ENCODE measurements around the gene ETV5. TPM values are rescaled to one million over a fixed set of nuclear protein-coding genes. Genes with fewer than 3 reads are reported as not detected.

ETV5 gene
- total and polyA plus RNA-seq, 7 experiments from 2014 or later, result 0.56 to 2.3 (median 0.97) TPM; not detected in 3

DNA sequence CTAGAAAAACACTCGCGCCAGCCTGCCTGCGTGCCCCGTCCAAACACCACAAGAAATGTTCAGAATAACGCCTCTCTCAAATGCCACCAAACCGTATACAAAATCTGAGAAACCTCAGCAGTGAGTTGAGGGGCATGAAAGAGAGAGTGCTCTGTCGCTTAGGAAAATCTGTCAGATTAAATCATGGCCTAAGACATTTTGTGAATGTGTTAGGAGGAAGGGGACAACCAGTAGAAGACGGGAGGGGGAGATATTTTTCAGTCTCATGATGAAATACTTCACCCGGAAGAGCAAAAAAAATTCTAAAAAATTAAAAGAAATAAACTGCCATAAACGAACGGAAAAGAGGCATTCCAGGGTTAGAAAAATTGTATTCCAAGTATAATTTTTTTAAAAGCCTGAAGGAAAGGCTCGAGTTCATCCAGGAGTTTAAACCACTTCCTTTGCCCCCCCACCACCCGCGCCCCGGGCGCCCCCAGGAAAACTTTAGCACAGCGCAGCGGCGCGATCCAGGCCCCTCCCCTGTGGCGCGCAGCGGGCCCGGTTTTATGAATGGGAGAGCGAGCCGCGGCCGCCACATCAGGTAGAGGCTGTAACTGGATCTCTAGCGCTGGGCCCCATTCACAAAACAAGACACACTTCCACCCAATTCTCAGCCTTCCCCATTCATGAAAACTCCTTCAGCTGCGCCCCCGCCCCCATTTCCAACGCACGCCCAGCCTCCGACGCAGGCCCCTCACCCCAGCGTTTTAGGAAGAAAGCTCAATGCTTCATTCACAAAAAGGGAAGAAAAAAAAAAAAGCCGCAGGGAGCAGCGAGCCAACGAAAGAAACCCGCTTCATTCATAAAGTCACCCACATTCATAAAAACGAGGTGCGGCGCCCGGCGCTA lies 1.4 kb downstream of the ETV5 start:
- Histone ChIP-seq H3K27ac (ENCODE audit: low read depth, low read length) (no peak overlapping the region), H3K9me3 (ENCODE audit: control insufficient read depth in 2 of 3, low read length in 3 of 3) (no peaks in the 10 kb centered on the region), H3K27me3 (ENCODE audit: control insufficient read depth in 2 of 2, insufficient read depth in 2 of 2, low read length in 2 of 2) (peaks cover 22 to 54% of the 10 kb centered on the region in 2 donors), H3K36me3 (ENCODE audit: control insufficient read depth in 2 of 3, insufficient read depth in 3 of 3, low read length in 3 of 3) (no peaks in the 10 kb centered on the region), H3K4me3 (ENCODE audit: low read length) (peak overlapping the region; percentile 71), H3K4me1 (ENCODE audit: control insufficient read depth in 2 of 2, insufficient read depth in 2 of 2, low read length in 2 of 2) (peaks cover 23 to 35% of the 10 kb centered on the region in 2 donors)
- ATAC-seq (no peak), DNase-seq (peak in 8 of 9 donors; percentile 31 to 59 (median 42))
- peaks cover 78 to 87% (median 86%) of the 10 kb centered on the region in 5 donors for H3K27me3 Mint-ChIP-seq
- ChIA-PET CTCF (no interaction called here), POLR2A (no interaction called here)
- H3K4me3 Mint-ChIP-seq, result peak overlapping the region; percentile 85 to 94 (median 87)
- H3K36me3 Mint-ChIP-seq, result no peaks in the 10 kb centered on the region
- intact Hi-C loops (cut with micrococcal nuclease), result loop anchor here (2.0 to 10.0 kb wide), 14 partner anchors 41 to 719 kb away; partner anchors contain the start of genes SENP2 (in 2 of the 2), TBCCD1 (in 2 of the 2), TRA2B (in 2 of the 2) and EIF4A2 (in 1 of the 2)
- H3K27ac Mint-ChIP-seq, result peak overlapping the region in 2 of 9 donors; percentile 29 to 59
- H3K4me1 Mint-ChIP-seq, result peaks cover 34 to 38% (median 38%) of the 10 kb centered on the region in 7 donors
- peaks cover 0 to 5% (median 0%) of the 10 kb centered on the region in 11 donors for H3K9me3 Mint-ChIP-seq

DNA sequence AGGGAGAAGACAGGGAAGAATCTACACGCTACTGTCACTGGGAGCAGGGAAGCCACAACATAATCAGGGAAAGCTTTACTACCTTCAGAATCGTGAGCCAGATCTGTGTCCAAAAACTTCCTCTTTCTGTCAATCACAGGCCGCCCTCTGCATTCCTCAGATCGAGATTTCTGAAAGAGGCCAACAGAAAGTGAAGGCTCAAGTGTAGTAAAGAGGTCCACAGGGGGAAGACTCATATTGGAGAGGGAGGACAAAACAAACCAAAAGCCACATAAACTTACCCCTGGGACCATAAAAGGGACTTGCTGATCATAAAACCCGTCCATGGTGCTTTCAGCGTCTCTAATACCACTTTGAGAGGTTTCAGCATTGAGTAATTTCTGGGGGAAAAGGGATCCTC lies 3.3 kb downstream of the ETV5 start:
- H3K4me1 Mint-ChIP-seq, result peaks cover 28 to 33% (median 30%) of the 10 kb centered on the region in 7 donors
- no peaks in the 10 kb centered on the region for H3K36me3 Mint-ChIP-seq
- no peak overlapping the region for H3K4me3 Mint-ChIP-seq
- H3K9me3 ChIP-seq (ENCODE audit: control insufficient read depth in 2 of 3, low read length in 3 of 3), result no peaks in the 10 kb centered on the region
- H3K27me3 Mint-ChIP-seq, result peaks cover 66 to 82% (median 77%) of the 10 kb centered on the region in 5 donors
- H3K4me1 ChIP-seq (ENCODE audit: control insufficient read depth in 2 of 2, insufficient read depth in 2 of 2, low read length in 2 of 2), result peaks cover 23 to 29% of the 10 kb centered on the region in 2 donors
- no peaks in the 10 kb centered on the region for H3K36me3 ChIP-seq (ENCODE audit: control insufficient read depth in 2 of 3, insufficient read depth in 3 of 3, low read length in 3 of 3)
- H3K27me3 ChIP-seq (ENCODE audit: control insufficient read depth in 2 of 2, insufficient read depth in 2 of 2, low read length in 2 of 2), result peaks cover 17 to 46% of the 10 kb centered on the region in 2 donors
- CTCF ChIA-PET, result no interaction called here
- H3K9me3 Mint-ChIP-seq, result peaks cover 0 to 5% (median 0%) of the 10 kb centered on the region in 11 donors
- DNase-seq (no peak), ATAC-seq (no peak)
- H3K4me3 ChIP-seq (ENCODE audit: low read length), result no peak overlapping the region
- H3K27ac Mint-ChIP-seq, result no peak overlapping the region
- POLR2A ChIA-PET, result no interaction called here
- intact Hi-C loops (cut with micrococcal nuclease), result loop anchor here (5.0 to 10.0 kb wide), 7 partner anchors 47 to 677 kb away; partner anchors contain the start of genes SENP2 (in 2 of the 2), TBCCD1 (in 2 of the 2), EIF4A2 (in 1 of the 2) and TRA2B (in 1 of the 2)
- no peak overlapping the region for H3K27ac ChIP-seq (ENCODE audit: low read depth, low read length)

DNA sequence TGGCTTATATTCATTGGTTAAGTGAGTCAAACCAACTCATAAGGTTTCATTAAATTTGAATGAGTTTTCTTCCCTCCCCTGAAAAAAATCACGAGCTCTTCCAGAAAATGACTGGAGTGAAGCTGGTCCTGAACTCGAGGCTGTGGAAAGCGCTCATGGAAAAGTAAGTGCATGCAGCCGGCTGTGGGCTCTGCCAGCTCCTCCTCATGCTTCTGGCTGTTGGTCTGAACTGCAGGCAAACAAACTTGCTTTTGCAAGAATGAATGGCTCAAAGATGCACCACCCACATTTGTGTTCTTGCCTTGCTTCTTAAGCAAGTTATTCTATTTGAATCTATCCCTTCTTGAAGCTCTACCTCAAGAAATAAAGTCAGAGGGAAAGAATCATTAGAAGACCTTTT lies 6.2 kb downstream of the ETV5 start:
- no peak overlapping the region for H3K27ac ChIP-seq (ENCODE audit: low read depth, low read length)
- ChIA-PET CTCF (no interaction called here), POLR2A (no interaction called here)
- Mint-ChIP-seq H3K27me3 (peaks cover 67 to 89% (median 81%) of the 10 kb centered on the region in 5 donors), H3K4me1 (peaks cover 7 to 20% (median 14%) of the 10 kb centered on the region in 7 donors), H3K4me3 (no peak overlapping the region), H3K9me3 (peaks cover 0 to 5% (median 0%) of the 10 kb centered on the region in 11 donors), H3K27ac (no peak overlapping the region), H3K36me3 (no peaks in the 10 kb centered on the region)
- H3K4me3 ChIP-seq (ENCODE audit: low read length), result no peak overlapping the region
- H3K27me3 ChIP-seq (ENCODE audit: control insufficient read depth in 2 of 2, insufficient read depth in 2 of 2, low read length in 2 of 2), result peaks cover 9 to 25% of the 10 kb centered on the region in 2 donors
- intact Hi-C loops (cut with micrococcal nuclease), result loop anchor here in 1 of 2 donors (10.0 kb wide), 1 partner anchor 462 kb away; the partner anchor contains the start of gene TBCCD1
- H3K4me1 ChIP-seq (ENCODE audit: control insufficient read depth in 2 of 2, insufficient read depth in 2 of 2, low read length in 2 of 2), result peaks cover 4 to 9% of the 10 kb centered on the region in 2 donors
- no peaks in the 10 kb centered on the region for H3K36me3 ChIP-seq (ENCODE audit: control insufficient read depth in 2 of 3, insufficient read depth in 3 of 3, low read length in 3 of 3)
- DNase-seq, result no peak
- no peak for ATAC-seq
- no peaks in the 10 kb centered on the region for H3K9me3 ChIP-seq (ENCODE audit: control insufficient read depth in 2 of 3, low read length in 3 of 3)

DNA sequence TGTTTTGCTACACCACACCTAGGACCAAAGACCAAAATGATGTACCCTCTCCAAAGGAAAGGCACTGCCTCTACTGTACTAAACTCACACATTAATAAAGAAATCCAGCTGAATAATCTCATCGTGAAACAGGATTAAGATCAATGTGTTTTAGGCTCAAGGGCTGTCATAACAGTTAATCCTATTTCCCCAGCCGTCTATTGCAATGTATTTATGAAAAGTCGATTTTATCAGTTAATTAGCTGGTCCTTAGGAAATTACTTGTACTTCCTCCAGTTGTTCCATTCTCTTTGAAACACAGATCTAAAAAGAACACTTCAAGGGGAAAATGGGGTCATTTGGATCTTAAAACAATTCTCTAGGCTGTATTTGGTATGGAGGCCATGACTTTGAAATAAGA lies 8.5 kb downstream of the ETV5 start:
- Mint-ChIP-seq H3K36me3 (no peaks in the 10 kb centered on the region), H3K4me1 (peaks cover 0 to 10% (median 6%) of the 10 kb centered on the region in 7 donors), H3K27me3 (peaks cover 64 to 86% (median 80%) of the 10 kb centered on the region in 5 donors), H3K9me3 (no peaks in the 10 kb centered on the region), H3K4me3 (no peak overlapping the region), H3K27ac (no peak overlapping the region)
- Histone ChIP-seq H3K27ac (ENCODE audit: low read depth, low read length) (no peak overlapping the region), H3K36me3 (ENCODE audit: control insufficient read depth in 2 of 3, insufficient read depth in 3 of 3, low read length in 3 of 3) (no peaks in the 10 kb centered on the region), H3K9me3 (ENCODE audit: control insufficient read depth in 2 of 3, low read length in 3 of 3) (no peaks in the 10 kb centered on the region), H3K27me3 (ENCODE audit: control insufficient read depth in 2 of 2, insufficient read depth in 2 of 2, low read length in 2 of 2) (peaks cover 0 to 8% of the 10 kb centered on the region in 2 donors), H3K4me3 (ENCODE audit: low read length) (no peak overlapping the region), H3K4me1 (ENCODE audit: control insufficient read depth in 2 of 2, insufficient read depth in 2 of 2, low read length in 2 of 2) (no peaks in the 10 kb centered on the region)
- ChIA-PET POLR2A (no interaction called here), CTCF (no interaction called here)
- no peak for ATAC-seq
- no peak for DNase-seq
- intact Hi-C loops (cut with micrococcal nuclease), result loop anchor here in 1 of 2 donors (10.0 kb wide), 1 partner anchor 464 kb away; the partner anchor contains the start of gene TBCCD1

DNA sequence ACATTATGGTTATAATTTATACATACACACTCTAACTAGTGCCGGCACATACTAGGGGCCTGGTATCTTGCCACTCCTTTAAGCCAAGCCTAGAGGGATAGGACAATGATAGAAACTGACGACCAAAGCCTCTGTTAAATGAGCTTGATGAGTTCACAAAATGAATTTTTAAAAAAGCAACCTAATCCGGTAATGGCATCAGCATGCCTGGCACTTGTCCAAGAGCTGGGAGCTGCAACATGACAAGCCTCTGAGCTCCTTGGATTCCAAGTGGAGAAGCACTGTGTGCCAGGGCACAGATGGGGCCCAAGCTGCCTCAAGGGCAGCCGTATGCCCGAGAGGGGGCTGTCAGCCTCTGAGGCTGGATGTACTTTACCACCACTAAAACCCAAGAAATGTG lies 9.7 kb downstream of the ETV5 start:
- no peaks in the 10 kb centered on the region for H3K36me3 ChIP-seq (ENCODE audit: control insufficient read depth in 2 of 3, insufficient read depth in 3 of 3, low read length in 3 of 3)
- ChIA-PET POLR2A (no interaction called here), CTCF (no interaction called here)
- ATAC-seq (no peak), DNase-seq (no peak)
- Mint-ChIP-seq H3K36me3 (no peaks in the 10 kb centered on the region), H3K9me3 (no peaks in the 10 kb centered on the region), H3K4me1 (peaks cover 0 to 10% (median 5%) of the 10 kb centered on the region in 7 donors), H3K4me3 (no peak overlapping the region), H3K27ac (no peak overlapping the region), H3K27me3 (peaks cover 68 to 86% (median 76%) of the 10 kb centered on the region in 5 donors)
- no peaks in the 10 kb centered on the region for H3K4me1 ChIP-seq (ENCODE audit: control insufficient read depth in 2 of 2, insufficient read depth in 2 of 2, low read length in 2 of 2)
- H3K9me3 ChIP-seq (ENCODE audit: control insufficient read depth in 2 of 3, low read length in 3 of 3), result no peaks in the 10 kb centered on the region
- no peak overlapping the region for H3K27ac ChIP-seq (ENCODE audit: low read depth, low read length)
- no peak overlapping the region for H3K4me3 ChIP-seq (ENCODE audit: low read length)
- H3K27me3 ChIP-seq (ENCODE audit: control insufficient read depth in 2 of 2, insufficient read depth in 2 of 2, low read length in 2 of 2), result peaks cover 0 to 4% of the 10 kb centered on the region in 2 donors
- intact Hi-C loops (cut with micrococcal nuclease), result no loop called here

DNA sequence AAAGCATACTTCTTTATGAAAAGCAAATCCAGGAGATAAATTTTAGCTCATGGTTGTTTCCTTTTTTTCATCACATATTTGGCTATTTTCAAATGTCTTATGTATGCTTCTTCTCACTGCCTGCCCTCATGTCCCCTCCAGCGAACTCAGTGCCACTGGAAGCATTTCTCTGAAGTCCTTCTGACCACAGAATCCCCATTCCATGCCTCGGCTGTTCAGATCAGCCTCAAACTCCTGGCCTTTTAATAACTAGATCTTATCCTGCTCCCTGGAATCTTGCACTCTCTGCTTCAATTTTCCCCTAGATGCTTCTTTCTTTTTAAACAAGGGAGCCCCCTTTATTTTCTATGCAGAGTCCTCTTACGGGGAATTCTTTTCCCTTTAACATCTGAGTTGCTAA lies 10.1 kb downstream of the ETV5 start:
- no peak overlapping the region for H3K4me3 Mint-ChIP-seq
- CTCF ChIA-PET, result interaction anchor here (0.9 kb wide), 1 partner anchor 122 kb away, joined by 3 read pairs; no protein-coding TSS in a partner anchor
- ATAC-seq, result no peak
- no peak overlapping the region for H3K4me3 ChIP-seq (ENCODE audit: low read length)
- H3K4me1 ChIP-seq (ENCODE audit: control insufficient read depth in 2 of 2, insufficient read depth in 2 of 2, low read length in 2 of 2), result no peaks in the 10 kb centered on the region
- no peak for DNase-seq
- peaks cover 0 to 10% (median 5%) of the 10 kb centered on the region in 7 donors for H3K4me1 Mint-ChIP-seq
- no peaks in the 10 kb centered on the region for H3K9me3 Mint-ChIP-seq
- no peaks in the 10 kb centered on the region for H3K36me3 ChIP-seq (ENCODE audit: control insufficient read depth in 2 of 3, insufficient read depth in 3 of 3, low read length in 3 of 3)
- intact Hi-C loops (cut with micrococcal nuclease), result no loop called here
- peaks cover 0 to 4% of the 10 kb centered on the region in 2 donors for H3K27me3 ChIP-seq (ENCODE audit: control insufficient read depth in 2 of 2, insufficient read depth in 2 of 2, low read length in 2 of 2)
- no peak overlapping the region for H3K27ac Mint-ChIP-seq
- H3K9me3 ChIP-seq (ENCODE audit: control insufficient read depth in 2 of 3, low read length in 3 of 3), result no peaks in the 10 kb centered on the region
- no peaks in the 10 kb centered on the region for H3K36me3 Mint-ChIP-seq
- H3K27me3 Mint-ChIP-seq, result peaks cover 67 to 85% (median 78%) of the 10 kb centered on the region in 5 donors
- POLR2A ChIA-PET, result no interaction called here
- no peak overlapping the region for H3K27ac ChIP-seq (ENCODE audit: low read depth, low read length)
